Activated naive CD4-positive, alpha-beta T cell treated with anti-CD3 and anti-CD28 coated beads for 36 hours (primary cell): Measurements from ENCODE around the gene CTRL. TPM values are rescaled to one million over a fixed set of nuclear protein-coding genes. Genes with fewer than 3 reads are reported as not detected.

Experiments
- CTCF ChIA-PET: fragments of 350-600 bp; sonication (Branson Sonifier 250); formaldehyde crosslinking; loops from one replicate; lab custom pipeline; 2021; ENCODE audit warnings: antibody characterized with exemption; lab: Charles Lee
- DNase-seq: peaks from one replicate; pipeline ENCODE4 v3.0.0-alpha.2; 2020
- H3K27ac Mint-ChIP-seq: one replicate; pipeline ENCODE4 v1.8.0; 2021; ENCODE audit warnings: mild to moderate bottlenecking, mixed read lengths
- H3K27me3 Mint-ChIP-seq: one replicate; pipeline ENCODE4 v1.8.0; 2021; ENCODE audit warnings: low read depth, mixed read lengths
- H3K36me3 Mint-ChIP-seq: one replicate; pipeline ENCODE4 v1.8.0; 2021; ENCODE audit warnings: low read depth, mixed read lengths
- H3K4me1 Mint-ChIP-seq: one replicate; pipeline ENCODE4 v1.8.0; 2021; ENCODE audit warnings: low read depth, mixed read lengths
- H3K4me3 Mint-ChIP-seq: one replicate; pipeline ENCODE4 v1.8.0; 2021; ENCODE audit warnings: mild to moderate bottlenecking, moderate library complexity, mixed read lengths
- H3K9me3 Mint-ChIP-seq: one replicate; pipeline ENCODE4 v1.8.0; 2021; ENCODE audit warnings: mixed read lengths
- intact Hi-C: fragments of 100-400 bp; cut with micrococcal nuclease; formaldehyde crosslinking; loops from one replicate; pipeline ENCODE4 v1.15.1; 2023
- total RNA-seq, 2 experiments: library from RNA; stranded (reverse); gene quantifications; one replicate each; pipeline ENCODE4 v1.2.3, GENCODE V29; 2021

The CTRL gene
- total RNA-seq, 2 experiments from 2014 or later = 1.5 to 1.8 TPM

- intact Hi-C loops = no loop called here
- DNase-seq = no peak
- H3K36me3 Mint-ChIP-seq = peaks cover 4% of the 10 kb centered on the region
- no peaks in the 10 kb centered on the region for H3K9me3 Mint-ChIP-seq
- no peaks in the 10 kb centered on the region for H3K27me3 Mint-ChIP-seq
- no peak overlapping the region for H3K4me3 Mint-ChIP-seq
- CTCF ChIA-PET = interaction anchor here (0.7 to 2.3 kb wide), 6 partner anchors 9 to 407 kb away, joined by 3 to 25 read pairs (median 4); partner anchors contain the start of gene PSMB10
- no peak overlapping the region for H3K27ac Mint-ChIP-seq
- H3K4me1 Mint-ChIP-seq = peaks cover 1% of the 10 kb centered on the region
Observed at GRCh38 chr16:67927131-67927941, 4.3 kb downstream of the CTRL start.

GRCh38 chr16:67926181-67926750 lies 5.4 kb downstream of the CTRL start:
- no peaks in the 10 kb centered on the region for H3K27me3 Mint-ChIP-seq
- DNase-seq = no peak
- H3K36me3 Mint-ChIP-seq = peaks cover under 1% of the 10 kb centered on the region
- H3K4me3 Mint-ChIP-seq = no peak overlapping the region
- no peaks in the 10 kb centered on the region for H3K9me3 Mint-ChIP-seq
- CTCF ChIA-PET = interaction anchor here (0.9 to 1.5 kb wide), 4 partner anchors 10 to 44 kb away, joined by 3 to 6 read pairs (median 4); partner anchors contain the start of gene PSMB10
- H3K4me1 Mint-ChIP-seq = peaks cover 10% of the 10 kb centered on the region
- no peak overlapping the region for H3K27ac Mint-ChIP-seq
- intact Hi-C loops = no loop called here

- DNase-seq = no peak
- Mint-ChIP-seq H3K27me3 (no peaks in the 10 kb centered on the region), H3K4me1 (peaks cover 11% of the 10 kb centered on the region), H3K27ac (peak overlapping the region; percentile 30), H3K36me3 (no peaks in the 10 kb centered on the region), H3K4me3 (no peak overlapping the region), H3K9me3 (no peaks in the 10 kb centered on the region)
- CTCF ChIA-PET = interaction anchor here (0.5 to 1.7 kb wide), 10 partner anchors 16 to 443 kb away, joined by 3 to 6 read pairs (median 4); no protein-coding TSS in a partner anchor
- intact Hi-C loops = no loop called here
Observed at GRCh38 chr16:67924140-67924906, 7.3 kb downstream of the CTRL start.

- H3K27me3 Mint-ChIP-seq = no peaks in the 10 kb centered on the region
- intact Hi-C loops = no loop called here
- CTCF ChIA-PET = interaction anchor here (0.7 to 1.1 kb wide), 3 partner anchors 38 to 107 kb away, joined by 3 to 5 read pairs (median 4); no protein-coding TSS in a partner anchor
- H3K4me3 Mint-ChIP-seq = no peak overlapping the region
- peaks cover 13% of the 10 kb centered on the region for H3K4me1 Mint-ChIP-seq
- no peak overlapping the region for H3K27ac Mint-ChIP-seq
- H3K36me3 Mint-ChIP-seq = no peaks in the 10 kb centered on the region
- no peaks in the 10 kb centered on the region for H3K9me3 Mint-ChIP-seq
- no peak for DNase-seq
Observed at GRCh38 chr16:67923414-67924116, 8.1 kb downstream of the CTRL start.

- CTCF ChIA-PET = interaction anchor here (1.0 to 1.7 kb wide), 3 partner anchors 39 to 402 kb away, joined by 3 to 6 read pairs (median 5); no protein-coding TSS in a partner anchor
- H3K27ac Mint-ChIP-seq = peak overlapping the region; percentile 79
Observed at GRCh38 chr16:67922740-67923139, 8.9 kb downstream of the CTRL start.

GRCh38 chr16:67922221-67922620 lies 9.4 kb downstream of the CTRL start:
- CTCF ChIA-PET = interaction anchor here (0.9 to 1.7 kb wide), 3 partner anchors 38 to 401 kb away, joined by 3 to 6 read pairs (median 3); no protein-coding TSS in a partner anchor
- no peaks in the 10 kb centered on the region for H3K27me3 Mint-ChIP-seq
- no peak overlapping the region for H3K4me3 Mint-ChIP-seq
- peak overlapping the region; percentile 79 for H3K27ac Mint-ChIP-seq
- H3K36me3 Mint-ChIP-seq = no peaks in the 10 kb centered on the region
- intact Hi-C loops = no loop called here
- H3K9me3 Mint-ChIP-seq = no peaks in the 10 kb centered on the region
- no peak for DNase-seq
- peaks cover 25% of the 10 kb centered on the region for H3K4me1 Mint-ChIP-seq

More at GRCh38 chr16:67922740-67923139, 8.9 kb downstream of the CTRL start:
- DNase-seq = no peak
- Mint-ChIP-seq H3K27me3 (no peaks in the 10 kb centered on the region), H3K4me3 (no peak overlapping the region), H3K9me3 (no peaks in the 10 kb centered on the region), H3K4me1 (peaks cover 20% of the 10 kb centered on the region), H3K36me3 (no peaks in the 10 kb centered on the region)
- intact Hi-C loops = no loop called here

GRCh38 chr16:67919622-67920221 lies 11.9 kb downstream of the CTRL start:
- Mint-ChIP-seq H3K27me3 (no peaks in the 10 kb centered on the region), H3K9me3 (no peaks in the 10 kb centered on the region), H3K27ac (no peak overlapping the region), H3K4me3 (no peak overlapping the region), H3K36me3 (peaks cover 2% of the 10 kb centered on the region), H3K4me1 (peaks cover 38% of the 10 kb centered on the region)
- CTCF ChIA-PET = interaction anchor here (1.6 to 4.7 kb wide), 3 partner anchors 9 to 103 kb away, joined by 6 to 25 read pairs (median 7); partner anchors contain the start of gene NRN1L
- DNase-seq = peak; percentile 35
- intact Hi-C loops = loop anchor here (1.0 to 5.0 kb wide), 5 partner anchors 37 to 357 kb away; partner anchors contain the start of genes CTCF and THAP11

GRCh38 chr16:67917852-67918236 lies 13.8 kb downstream of the CTRL start:
- intact Hi-C loops = loop anchor here (1.0 to 5.0 kb wide), 6 partner anchors 10 to 356 kb away; partner anchors contain the start of genes CTCF and THAP11
- CTCF ChIA-PET = interaction anchor here (0.5 to 4.7 kb wide), 5 partner anchors 33 to 849 kb away, joined by 3 to 25 read pairs (median 3); partner anchors contain the start of gene NRN1L
- DNase-seq = peak; percentile 81
- H3K9me3 Mint-ChIP-seq = no peaks in the 10 kb centered on the region
- H3K27me3 Mint-ChIP-seq = no peaks in the 10 kb centered on the region
- peaks cover 2% of the 10 kb centered on the region for H3K36me3 Mint-ChIP-seq
- H3K4me1 Mint-ChIP-seq = peaks cover 38% of the 10 kb centered on the region
- no peak overlapping the region for H3K4me3 Mint-ChIP-seq
- H3K27ac Mint-ChIP-seq = peak overlapping the region; percentile 89

GRCh38 chr16:67917140-67917851 lies 14.4 kb downstream of the CTRL start:
- Mint-ChIP-seq H3K27ac (peak overlapping the region; percentile 89), H3K27me3 (no peaks in the 10 kb centered on the region), H3K4me1 (peaks cover 36% of the 10 kb centered on the region), H3K36me3 (peaks cover 2% of the 10 kb centered on the region), H3K9me3 (no peaks in the 10 kb centered on the region), H3K4me3 (no peak overlapping the region)
- CTCF ChIA-PET = interaction anchor here (1.0 to 4.7 kb wide), 3 partner anchors 32 to 246 kb away, joined by 3 to 25 read pairs (median 3); partner anchors contain the start of gene NRN1L
- no peak for DNase-seq
- intact Hi-C loops = loop anchor here (5.0 kb wide), 1 partner anchor 355 kb away; the partner anchor contains the start of gene CTCF
